HT1080 (cell line): ENCODE results near the gene RBMS3. TPM values are rescaled to one million over a fixed set of nuclear protein-coding genes. Genes with fewer than 3 reads are reported as not detected.
"Not testable (repeated sequence)": the region's sequence is repeated elsewhere in the genome, so short reads cannot be mapped to it uniquely, and the experiment has no call there.

Experiments used
- DNase-seq: peaks from one replicate; pipeline ENCODE4 v3.0.0-alpha.2; 2015; ENCODE audit warnings: low read depth
- total RNA-seq: library from RNA; depleted of rRNA; stranded (reverse); fragments of >200 nt; shearing (Covaris generic); gene quantifications from 2 replicates; pipeline ENCODE4 v1.2.3, GENCODE V29; 2014

The RBMS3 gene
- total RNA-seq, 1 experiment from 2014 or later: 19.6 TPM

DNA sequence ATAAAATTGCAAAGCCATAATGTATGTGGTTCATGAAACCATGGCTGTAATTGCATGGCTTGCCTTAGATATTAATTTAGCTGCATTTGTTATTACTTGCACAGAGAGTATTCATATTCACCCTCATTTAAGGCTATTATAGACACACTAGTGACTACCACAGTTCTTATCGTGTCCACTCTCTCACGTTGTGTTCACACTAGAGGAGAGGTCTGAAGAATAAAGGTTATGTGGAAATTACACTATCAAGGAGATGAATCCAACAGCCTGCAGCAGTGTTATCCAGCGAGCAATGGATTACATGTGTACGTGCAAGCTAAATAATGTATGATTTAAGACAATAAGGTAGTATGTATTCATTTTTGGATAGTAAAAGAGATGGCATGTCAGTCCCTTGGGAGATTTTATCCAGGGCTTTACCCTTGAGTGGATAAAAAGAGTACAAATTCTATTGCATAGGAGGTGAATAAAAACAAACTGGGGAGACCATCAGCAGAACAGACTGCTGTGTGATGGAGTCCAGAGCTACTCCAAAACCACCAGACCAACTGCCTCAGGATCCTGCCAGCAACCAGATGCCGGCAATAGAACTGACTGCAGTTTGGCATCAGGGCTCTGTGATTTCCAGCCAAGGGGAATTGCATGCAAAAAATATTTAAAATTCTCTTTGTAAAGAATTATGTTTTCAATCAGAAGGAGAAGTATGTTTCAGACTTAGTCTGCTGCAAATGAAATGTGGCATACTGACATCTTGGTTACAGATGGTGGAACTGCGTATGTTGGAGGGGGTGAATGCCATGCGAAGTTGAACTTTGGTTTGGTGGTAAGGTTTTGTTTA is 146.6 kb downstream of the RBMS3 start:
- no peak for DNase-seq

DNA sequence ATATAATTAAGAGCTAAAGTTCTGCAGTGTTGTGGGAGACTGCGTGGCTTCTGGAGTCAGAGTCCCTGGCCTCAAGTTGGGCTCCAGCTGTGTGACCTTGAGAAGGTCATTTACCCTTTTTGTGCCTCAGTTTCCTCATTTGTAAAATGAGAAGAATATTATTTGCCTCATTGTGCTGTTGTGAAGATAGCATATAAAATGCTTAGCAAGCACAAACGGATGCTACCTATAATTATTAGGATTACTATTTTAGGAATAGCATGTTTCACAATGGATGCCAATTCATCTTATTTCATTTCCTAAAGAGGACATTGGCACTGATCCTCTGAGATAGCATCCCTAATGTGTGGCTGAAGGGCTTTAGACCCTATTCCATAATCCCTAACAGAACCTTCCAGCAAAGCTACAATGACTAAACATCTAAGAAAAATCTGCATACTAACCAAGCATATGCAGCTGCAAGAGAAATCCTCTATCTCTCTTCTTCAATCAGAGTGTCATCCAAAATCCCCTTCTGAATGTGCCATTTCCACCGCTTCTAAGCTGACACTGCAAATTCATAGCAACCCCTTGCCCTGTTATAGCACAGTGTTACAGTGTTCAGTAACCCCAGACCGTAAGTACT is 148.3 kb downstream of the RBMS3 start:
- no peak for DNase-seq

DNA sequence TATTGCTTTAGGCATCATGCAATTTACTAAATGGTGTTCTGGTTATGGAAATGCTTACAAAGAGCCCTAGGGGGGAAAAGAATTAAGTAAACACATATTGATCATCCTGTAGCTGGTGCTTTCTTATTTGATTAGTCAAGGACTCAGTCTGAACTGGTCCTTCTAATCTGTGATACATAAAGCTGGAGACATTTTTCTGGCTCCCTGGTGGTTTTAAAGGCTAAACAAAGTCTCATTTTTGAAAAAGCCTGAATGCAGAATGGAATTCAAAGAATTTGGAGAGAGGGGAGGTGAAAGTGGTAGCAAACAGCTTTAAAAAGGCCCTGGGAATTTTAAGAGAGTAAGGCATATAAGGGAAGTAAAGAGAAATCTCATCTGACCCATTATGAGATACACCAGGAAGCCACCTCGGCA is 149.7 kb downstream of the RBMS3 start:
- DNase-seq: peak; percentile 36

DNA sequence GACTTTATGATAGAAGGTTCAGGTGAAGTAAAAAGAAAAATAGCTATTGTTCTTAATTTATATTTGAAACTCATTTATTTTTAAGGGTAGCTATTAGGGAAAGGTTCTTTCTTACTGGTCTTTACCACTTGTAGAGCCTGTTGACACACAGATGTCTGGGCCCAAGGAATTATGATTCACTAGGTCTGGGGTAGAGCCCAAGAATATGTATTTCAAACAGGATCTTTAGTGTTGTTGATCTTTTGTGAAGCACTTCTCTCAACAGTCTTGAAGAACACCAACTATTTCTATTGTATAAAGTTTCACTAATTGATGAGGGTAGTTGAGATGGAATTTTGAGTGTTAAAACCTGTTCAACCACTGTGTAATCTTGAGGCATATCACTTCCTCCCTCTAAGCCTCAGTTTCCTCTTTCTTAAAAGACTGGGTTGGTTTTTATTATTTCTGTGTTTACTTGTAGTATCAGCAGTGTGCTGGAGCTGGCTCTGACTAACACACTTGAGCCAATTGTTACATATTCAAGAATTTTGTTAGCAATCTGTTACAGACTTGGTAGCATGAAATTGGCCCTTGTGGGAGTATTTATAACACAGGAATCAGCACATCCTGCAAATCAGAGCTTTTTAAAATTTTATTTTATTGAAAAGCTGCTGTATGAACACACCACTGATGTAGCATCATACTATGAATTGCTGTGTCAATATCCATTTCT is 155.9 kb downstream of the RBMS3 start:
- DNase-seq: no peak

DNA sequence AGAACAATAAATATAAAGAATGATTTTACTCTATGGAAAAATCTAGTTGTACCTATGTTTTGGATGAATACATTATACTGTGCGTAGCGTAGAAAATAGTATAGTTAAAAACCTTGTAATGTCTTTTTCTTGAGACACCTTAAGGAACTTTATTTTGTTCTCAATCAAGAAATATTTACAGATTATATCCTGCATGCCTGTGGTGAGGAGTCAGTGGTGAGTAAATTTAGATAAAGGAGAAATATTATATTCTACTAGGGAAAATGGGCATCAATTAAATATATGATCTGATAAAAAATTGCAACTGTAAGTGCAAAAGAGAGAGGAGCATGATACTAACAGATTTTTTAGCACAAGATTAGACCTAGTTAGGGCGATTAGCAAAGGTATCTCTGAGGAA is 157.7 kb downstream of the RBMS3 start:
- DNase-seq: no peak

DNA sequence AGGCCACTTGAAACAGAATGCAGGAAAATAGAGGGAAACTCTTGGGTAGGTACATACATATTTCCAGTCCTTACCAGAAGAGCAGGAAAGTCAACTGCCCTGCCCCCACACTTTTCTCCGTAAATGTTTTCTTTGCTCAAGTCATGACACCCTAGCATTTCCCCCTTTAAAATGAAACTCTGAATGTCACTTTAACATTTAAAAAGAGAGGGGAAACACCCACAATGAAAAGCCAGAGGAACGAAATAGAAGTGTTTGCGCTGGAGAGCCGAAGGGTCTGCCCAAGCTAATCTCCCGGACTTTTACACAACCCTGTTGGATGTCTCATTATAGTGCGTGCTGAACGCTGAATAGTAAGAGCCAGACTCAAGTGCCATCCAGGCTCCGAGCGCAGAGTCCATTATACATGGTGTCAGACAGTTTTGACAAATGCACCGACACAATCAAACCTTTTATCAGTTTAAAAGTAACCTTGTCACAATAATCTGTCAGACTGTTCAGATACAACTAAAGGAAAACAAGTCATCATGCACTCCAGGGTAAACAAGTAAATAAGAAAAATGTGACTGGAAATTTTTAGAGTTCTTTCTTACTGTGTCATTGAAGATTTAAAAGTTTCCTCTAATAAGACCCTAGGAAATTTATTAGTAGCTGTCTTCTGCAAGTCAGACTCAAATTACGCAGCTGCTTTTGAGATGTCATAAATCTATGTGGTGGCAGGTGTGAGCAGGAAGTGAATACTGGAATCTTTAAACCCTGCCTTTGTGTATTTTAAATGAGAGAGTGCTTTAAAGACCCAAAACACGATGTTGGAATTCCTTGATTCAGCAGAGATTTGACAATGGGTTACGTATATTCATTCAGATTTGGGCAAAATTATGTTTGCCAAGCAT is 159.8 kb downstream of the RBMS3 start:
- no peak for DNase-seq

DNA sequence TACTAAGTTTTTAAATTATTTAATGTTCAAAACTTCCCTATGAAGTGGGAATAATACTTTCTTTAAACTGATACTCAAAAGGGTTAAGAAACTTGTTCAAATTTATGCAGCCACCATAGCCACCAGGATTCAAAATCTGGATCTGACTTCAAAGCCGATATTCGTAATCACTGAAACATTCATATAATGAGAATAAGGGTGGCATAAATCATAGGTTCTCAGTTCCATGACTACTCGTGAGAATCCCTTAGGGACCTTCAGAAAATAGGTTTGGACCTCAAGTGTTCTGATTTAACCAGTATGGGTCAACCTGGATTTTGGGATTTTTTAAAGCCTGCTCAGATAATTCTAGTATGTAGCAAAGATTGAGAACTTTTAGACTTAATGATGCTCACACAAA is 160.6 kb downstream of the RBMS3 start:
- DNase-seq: no peak

DNA sequence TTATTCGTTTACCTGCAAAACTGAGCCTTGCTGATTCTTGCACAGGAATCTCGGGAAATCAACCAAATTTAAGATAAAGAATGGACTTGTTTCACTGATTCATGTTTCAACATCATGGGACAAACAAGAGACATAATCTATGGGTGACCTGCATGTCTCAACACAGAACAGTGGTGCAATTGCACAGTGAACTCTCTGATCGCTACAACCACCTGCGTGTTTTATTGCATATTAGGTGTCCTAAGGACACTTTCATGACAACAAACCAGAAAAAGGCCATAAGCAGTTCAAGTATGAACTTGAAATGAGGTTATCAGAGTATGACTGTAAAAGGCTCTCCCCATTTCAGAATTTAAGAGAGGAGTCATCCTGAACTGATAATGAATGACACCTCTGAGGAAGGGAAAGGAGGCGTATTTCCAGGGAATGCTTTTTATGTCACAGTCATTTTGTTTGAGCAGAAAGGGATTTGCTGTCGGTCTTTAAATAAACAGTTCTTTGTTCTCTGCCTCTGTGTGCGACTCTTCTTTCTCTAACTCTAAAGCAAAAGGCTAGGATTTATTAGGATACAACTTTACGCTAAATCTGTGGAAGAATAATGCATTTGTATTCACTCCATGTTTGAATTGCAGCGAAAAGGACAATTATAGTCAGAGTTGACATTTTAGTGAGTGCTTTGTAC is 167.2 kb downstream of the RBMS3 start:
- no peak for DNase-seq

DNA sequence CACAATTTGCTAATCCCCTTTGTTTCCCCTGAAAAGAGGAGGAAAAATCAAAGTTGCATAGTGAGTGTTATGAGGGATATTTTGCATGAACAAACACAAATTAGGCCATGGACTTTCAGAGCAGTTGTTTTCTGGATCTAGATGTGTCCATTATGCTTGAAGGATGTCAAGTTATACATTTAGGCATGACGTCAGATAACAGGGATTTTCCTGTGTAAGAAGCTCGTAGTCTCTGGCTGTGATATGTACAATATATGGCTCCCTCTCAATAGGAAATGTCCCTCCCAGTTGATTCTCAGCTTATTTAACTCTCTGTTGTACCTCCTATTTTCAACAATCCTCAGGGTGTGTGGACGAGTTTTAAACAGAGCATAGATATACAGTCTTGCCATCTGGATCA is 171.0 kb downstream of the RBMS3 start:
- no peak for DNase-seq

DNA sequence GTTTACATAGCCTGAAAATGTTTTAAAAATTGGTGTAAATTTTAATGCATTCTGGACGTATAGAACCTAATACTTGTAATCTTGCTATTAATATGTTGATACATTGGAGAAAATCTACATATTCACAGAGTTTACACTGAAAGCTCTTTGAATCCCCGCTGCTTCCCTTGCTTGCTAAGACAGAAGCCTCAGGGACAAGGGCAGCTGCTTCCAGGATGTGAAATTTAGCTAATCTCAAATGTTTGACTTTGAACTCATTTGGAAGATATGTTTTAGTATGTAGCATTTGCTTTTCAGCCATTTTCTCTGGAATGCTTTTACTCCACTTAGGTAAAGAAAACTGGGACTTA is 172.0 kb downstream of the RBMS3 start:
- no peak for DNase-seq

DNA sequence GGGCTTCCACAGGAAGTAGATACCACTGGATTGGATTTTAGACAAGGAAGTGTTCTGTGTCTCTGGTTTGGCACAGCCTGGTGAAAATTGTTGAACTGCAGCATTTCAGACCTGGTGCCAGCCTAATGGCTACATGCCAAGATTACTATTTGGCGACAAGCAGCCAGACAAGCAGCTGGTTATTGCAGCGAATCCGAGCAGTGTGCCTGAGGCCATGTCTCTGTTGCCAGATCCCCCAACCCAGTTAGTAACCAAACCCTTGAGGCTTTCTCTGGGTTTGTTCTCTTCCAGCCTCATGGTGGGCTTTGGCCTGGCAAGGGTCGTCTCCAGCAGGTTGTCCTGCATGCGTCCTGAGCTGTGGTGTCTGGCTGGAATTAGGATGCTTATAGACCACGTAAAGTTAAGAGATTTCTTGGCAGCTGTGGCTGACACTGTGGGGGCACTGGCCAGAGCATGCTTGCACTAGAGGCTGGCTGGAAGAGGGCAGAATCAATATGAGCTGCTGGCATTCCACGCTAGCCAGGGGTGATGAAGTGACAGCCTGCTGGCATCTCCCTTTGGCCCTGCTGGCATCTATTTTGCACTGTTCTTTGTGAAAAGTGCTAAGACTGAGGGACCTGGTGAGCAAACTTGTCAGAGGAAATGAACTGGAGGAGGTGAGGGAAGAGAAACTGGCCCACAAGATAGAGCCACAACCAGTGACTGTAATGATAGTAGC is 172.6 kb downstream of the RBMS3 start:
- DNase-seq: peak; percentile 1

DNA sequence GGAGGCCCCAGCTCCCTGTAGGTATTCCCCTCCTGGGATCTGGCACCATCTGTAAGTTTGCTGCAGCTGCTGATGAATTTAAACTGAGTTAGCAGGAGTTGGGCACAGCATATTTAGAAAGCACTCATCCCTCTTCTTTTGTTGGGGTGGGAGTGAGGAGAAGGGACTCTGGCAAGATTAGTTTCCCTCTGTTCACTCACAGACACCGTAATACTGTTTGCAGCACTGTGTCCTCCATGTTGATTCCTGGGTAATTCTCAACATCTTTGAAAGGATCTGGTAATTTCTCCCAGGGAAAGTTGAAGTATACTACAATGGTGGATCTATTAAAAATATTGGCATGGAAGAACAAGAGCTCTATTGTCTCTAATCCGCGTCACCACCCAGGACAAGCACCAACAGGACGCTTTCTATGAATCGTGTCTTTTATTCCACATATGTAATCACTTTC is 173.3 kb downstream of the RBMS3 start:
- DNase-seq: no peak

DNA sequence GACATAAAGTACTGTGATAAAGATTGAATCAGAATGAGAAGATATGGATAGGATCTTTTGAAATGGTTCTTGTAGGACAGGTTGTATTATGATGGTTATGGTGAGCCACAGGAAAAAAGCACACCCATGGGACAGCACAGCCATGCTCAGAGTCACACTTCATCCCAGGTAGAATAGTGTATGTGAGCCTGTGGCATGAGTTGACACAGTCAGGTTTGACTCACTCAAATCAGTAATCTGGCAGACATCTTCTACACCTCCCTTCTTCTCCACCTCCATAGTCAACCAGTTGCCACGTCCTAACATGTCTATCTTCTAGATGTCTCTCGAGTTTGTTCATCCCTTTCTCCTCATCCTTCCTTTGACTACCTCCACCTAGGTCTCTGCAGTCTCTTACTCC is 176.0 kb downstream of the RBMS3 start:
- DNase-seq: no peak

DNA sequence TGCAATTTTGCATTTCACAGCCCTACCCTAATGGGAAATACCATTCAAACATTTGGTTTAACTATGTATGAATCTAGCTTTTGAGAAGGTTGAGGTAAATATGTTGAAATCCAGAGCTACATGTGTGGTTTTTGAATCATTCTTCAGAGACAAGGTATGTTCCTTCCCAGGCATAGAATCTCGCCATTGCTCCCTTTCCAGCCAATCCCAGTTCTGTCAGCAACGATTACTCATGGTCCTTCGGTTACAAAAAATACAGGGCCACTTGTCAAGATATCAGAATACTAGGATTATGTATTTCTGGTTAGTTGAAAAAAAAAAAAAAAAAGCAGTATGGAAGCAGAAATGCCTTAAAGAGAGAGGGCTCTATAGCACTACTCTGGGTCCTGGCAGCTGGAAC is 182.4 kb downstream of the RBMS3 start:
- no peak for DNase-seq

DNA sequence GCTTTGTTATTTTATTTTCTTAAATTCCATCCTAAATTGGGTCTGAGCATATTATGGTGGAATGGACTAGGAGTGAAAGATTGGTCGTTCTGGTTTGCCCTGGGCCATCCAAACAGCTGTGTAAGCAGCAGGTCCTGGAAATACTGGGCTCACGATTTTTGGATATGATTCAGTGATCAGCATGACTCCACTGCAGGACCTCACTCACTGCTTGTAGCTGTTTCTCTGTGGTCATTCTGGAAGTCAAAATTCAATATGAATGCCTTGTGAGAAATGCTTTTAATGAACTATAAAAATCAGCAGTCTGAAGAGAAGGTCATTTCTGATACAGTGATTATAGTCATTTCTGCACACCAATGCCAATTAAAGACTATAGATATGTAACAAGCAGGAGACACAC is 185.0 kb downstream of the RBMS3 start:
- no peak for DNase-seq

DNA sequence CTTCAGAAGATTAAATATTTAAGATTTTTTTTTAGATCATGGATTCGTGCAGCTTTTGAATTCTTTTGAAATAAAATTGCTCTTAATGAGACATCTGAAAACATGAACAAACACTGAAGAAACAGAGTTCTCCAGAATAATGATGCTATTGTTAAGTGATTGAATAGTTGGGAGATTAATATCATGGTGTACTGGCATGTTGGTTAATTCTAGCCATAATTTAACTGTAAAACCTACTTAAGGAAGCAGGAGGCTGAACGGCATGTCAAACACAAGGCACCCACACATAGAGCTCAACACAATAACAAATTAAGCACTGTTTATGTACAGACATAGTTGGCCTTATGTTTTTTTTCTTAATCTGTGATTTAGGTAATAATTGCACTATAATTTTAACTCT is 185.6 kb downstream of the RBMS3 start:
- no peak for DNase-seq

DNA sequence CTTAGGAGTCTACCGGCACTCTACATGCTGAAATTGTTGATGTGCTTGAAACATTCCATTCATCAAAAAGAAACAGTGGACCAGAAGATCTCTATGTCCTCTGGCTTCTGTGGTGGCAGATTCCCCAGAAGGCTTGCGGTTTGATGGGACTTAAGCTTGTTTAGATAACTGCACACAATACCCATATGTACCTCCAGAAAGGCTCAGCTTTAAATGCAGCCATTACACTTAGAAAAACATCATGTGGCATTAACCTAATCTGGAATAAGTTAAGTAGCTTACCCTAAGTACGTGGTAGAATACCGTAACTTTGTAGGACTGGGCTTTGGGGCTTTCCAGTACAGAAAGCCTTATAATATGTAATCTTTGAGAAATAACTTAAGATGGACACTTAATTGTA is 187.3 kb downstream of the RBMS3 start:
- DNase-seq: no peak

DNA sequence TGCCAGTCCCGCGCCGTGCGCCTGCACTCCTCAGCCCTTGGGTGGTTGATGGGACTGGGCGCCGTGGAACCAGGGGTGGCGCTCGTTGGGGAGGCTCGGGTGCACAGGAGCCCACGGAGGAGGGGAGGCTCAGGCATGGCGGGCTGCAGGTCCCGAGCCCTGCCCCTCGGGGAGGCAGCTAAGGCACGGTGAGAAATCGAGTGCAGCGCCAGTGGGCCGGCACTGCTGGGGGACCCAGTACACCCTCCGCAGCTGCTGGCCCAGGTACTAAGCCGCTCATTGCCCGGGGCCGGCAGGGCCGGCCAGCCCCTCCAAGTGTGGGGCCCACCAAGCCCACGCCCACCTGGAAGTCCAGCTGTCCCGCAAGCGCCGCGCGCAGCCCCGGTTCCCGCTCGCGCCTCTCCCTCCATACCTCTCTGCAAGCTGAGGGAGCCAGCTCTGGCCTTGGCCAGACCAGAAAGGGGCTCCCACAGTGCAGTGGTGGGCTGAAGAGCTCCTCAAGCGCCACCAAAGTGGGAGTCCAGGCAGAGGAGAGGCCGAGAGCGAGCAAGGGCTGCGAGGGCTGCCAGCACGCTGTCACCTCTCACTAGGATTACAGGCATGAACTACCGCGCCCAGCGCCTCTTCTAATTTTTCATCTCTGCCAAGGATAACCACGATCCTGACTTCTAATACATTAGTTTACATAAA is 192.8 kb downstream of the RBMS3 start:
- not testable (repeated sequence) for DNase-seq

DNA sequence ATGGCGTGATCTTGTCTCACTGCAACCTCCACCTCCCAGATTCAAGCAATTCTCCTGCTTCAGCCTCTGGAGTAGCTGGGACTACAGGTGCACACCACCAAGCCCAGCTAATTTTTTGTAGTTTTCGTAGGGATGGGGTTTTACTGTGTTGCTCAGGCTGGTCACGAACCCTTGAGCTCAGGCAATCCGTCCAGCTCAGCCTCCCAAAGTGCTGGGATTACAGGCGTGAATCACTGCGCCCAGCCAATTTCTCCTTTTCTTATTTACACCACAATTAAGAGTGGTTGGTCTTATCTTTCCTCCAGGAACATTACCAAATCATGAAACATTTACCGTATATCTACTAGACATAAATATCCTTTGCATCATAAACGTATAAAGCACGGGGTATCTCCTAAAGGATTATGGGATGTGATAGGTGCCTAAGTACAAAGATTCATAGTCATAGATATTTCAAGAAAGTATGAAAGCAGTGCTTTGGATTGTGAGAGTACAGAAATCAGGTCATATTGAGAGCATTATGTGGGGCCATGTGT is 194.5 kb downstream of the RBMS3 start:
- DNase-seq: no peak
